T-helper 1 cell treated with Interleukin-12 subunit alpha and Interleukin-12 subunit beta and Interleukin-4 antibody, amounts not matched to agents 30 ng/mL and 1 ng/mL, for 36 hours (primary cell): ENCODE measurements around the gene RANBP2. TPM values are rescaled to one million over a fixed set of nuclear protein-coding genes. Genes with fewer than 3 reads are reported as not detected.
"Not testable (repeated sequence)": the region's sequence is repeated elsewhere in the genome, so short reads cannot be mapped to it uniquely, and the experiment has no call there.

ENCODE experiments used
- intact Hi-C: fragments of 100-400 bp; cut with micrococcal nuclease; formaldehyde crosslinking; loops from one replicate; pipeline ENCODE4 v1.15.1; 2024
- total RNA-seq: library from RNA; stranded (reverse); gene quantifications from 2 replicates; pipeline ENCODE4 v1.2.3, GENCODE V29; 2022

Gene RANBP2
- 63.0 and 64.8 TPM in 2 replicates for total RNA-seq

DNA sequence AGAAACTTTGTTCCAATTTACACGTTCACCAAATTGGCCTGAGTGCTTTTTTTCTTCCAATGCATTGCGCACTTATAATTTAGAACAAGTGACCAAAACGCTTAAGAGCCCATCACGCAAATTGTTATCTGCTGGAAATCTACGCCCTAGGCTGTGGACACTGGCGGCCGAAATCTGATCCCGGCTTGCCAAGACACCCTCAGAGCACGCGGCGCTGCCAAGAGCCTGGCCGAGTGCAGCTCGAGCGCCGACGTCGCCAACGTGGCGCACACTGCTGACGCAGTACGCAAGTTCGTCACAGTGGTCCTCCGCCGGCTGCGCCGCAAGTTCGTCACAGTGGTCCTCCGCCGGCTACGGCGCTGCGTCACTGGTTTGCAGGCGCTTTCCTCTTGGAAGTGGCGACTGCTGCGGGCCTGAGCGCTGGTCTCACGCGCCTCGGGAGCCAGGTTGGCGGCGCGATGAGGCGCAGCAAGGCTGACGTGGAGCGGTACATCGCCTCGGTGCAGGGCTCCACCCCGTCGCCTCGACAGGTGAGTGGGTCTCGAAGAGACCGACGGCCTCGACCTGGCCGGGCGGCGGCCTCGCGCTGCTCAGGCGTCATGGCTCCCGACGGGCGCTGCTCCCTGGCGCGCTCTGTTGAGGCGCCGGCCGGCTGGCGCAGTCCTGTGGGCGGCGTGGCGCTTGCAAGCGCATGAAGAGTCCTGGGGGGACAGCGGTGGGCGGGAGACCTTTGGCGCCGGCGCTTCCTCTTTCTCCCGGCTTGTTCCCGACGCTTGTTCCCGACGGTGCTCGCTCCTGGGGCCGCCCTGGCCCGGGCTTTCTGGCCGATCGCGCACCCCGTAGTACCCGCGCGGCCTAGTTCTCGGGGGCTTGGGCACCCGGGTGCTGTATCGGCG is at the start of gene RANBP2:
Gene RANBP2 (plus strand): TSS at position 334 of the 896 bp plus-strand sequence. CDS start 125 bp downstream, at position 459.
- intact Hi-C loops, result loop anchor here (1.0 to 2.0 kb wide), 5 partner anchors 67 to 270 kb away; partner anchors contain the start of genes CCDC138, GCC2 and LIMS1

DNA sequence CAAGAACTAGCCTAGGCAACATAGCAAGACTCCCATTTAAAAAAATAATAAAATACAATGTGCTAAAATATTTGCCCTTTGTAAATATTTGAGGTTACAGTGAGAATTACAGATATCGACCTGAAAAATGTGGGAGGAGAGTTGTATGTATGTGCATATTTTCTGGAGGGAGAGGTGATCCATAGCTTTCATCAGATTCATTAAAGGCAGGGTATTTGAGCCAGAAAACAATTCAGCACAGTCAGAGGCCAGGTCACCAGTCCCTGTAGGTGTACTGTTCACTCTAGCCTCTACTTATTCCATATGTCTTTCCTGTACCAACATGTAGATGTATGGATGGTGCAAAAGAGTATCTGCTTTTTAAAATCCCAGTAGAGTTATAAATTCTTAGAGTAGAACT is 49.0 kb upstream of the RANBP2 start:
- intact Hi-C loops, result not testable (repeated sequence)

DNA sequence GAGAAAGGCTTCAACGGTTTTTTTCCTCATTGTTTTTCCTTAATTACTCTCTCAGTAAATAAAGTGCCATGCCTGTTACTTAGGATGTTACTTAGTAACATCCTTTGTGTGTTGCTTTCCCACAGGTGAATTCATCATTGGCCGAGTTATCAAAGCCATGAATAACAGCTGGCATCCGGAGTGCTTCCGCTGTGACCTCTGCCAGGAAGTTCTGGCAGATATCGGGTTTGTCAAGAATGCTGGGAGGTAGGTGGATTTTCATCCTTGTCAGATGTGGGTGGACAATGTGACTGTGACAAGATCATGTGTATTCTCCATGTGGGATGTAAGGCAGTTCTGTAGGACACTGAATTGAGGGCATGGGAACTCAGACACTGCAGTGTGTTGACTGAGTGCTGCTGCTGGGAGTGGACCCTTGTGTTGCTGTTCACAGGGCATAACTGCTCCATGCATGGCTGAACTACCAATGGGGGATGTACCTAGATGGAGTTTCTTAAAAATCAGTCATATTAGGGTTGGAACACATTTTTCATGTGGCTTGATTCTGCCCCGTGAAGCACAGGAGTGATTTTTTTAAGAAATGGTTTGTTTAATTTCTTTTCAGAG is 47.0 kb upstream of the RANBP2 start:
- intact Hi-C loops, result not testable (repeated sequence)

DNA sequence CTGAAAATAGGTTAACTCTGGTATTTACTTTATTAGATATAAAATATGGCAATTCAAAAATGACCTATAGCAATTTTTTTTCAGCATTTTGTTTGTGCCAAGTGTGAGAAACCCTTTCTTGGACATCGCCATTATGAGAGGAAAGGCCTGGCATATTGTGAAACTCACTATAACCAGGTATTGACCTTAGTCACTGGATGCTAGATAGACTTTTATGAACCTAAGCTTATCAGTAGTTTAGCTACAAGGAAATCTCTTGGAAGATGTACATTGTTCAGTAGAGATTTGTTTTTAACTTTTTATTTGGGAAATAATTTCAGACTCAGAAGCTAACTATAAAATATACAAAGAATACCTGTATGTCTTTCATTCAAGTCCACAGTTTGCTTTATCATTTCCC is 42.8 kb upstream of the RANBP2 start:
- intact Hi-C loops, result not testable (repeated sequence)

DNA sequence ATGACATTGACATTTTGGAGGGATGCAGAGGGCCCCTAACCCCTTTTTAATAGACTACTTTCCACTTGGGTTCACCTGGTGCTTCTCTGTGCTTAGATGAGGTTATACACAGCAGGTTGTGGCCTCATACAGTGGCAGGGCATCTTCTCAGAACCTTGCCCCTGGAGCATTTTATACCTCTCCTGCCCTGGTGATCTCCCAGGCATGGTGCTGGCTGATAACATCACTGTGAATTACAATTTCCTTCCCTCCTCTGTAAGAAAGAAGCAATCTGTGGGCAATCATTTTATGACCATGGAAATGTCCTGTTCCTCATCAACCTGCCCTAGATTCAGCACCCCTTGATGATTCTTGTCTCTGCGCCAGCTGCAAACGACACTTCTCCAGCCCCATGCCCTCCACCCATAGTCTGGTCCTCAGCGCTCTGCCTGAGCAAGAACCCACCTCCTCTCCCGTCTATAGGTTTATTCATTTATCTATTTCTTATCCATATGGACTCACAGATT is 42.0 kb upstream of the RANBP2 start:
- intact Hi-C loops, result not testable (repeated sequence)

DNA sequence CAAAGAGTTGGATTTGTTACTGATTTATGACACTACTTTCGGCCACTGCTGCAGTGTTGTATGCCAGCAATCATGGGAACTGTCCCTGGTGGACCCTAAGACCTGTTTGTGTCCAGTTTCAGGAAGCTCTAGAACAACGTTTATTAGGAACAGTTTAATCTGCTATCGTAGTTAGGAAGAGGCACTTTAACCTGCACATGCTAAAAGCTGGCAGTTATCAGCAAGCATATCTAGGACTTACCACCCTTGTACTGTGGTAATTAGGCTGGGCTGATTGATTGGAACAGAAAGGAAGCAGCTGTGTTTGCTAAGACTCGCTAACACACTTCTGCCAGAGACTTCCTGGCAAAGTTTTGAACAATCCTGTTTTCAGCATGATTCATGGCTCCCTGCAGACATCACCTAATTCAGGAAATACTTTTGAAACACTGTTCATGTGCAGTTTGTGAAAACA is 41.1 kb upstream of the RANBP2 start:
- intact Hi-C loops, result not testable (repeated sequence)

DNA sequence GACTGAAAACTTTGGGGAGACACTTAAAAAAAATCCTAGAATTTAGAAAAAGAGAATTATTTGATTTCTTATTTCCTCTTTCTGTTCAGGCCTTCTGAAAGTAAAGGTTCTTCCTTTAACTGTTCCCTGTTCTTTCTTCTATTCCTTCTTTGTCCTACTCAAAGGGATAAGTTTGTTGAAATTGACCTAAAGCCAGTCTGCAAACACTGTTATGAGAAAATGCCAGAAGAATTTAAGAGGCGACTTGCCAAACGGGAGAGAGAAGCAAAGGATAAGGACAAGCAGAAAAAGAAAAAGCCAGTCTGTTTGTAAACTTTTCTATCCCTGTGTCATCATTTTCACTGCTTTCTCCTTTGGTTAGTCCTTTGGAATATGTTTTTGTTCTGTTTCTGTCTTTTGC is 38.5 kb upstream of the RANBP2 start:
- intact Hi-C loops, result not testable (repeated sequence)

DNA sequence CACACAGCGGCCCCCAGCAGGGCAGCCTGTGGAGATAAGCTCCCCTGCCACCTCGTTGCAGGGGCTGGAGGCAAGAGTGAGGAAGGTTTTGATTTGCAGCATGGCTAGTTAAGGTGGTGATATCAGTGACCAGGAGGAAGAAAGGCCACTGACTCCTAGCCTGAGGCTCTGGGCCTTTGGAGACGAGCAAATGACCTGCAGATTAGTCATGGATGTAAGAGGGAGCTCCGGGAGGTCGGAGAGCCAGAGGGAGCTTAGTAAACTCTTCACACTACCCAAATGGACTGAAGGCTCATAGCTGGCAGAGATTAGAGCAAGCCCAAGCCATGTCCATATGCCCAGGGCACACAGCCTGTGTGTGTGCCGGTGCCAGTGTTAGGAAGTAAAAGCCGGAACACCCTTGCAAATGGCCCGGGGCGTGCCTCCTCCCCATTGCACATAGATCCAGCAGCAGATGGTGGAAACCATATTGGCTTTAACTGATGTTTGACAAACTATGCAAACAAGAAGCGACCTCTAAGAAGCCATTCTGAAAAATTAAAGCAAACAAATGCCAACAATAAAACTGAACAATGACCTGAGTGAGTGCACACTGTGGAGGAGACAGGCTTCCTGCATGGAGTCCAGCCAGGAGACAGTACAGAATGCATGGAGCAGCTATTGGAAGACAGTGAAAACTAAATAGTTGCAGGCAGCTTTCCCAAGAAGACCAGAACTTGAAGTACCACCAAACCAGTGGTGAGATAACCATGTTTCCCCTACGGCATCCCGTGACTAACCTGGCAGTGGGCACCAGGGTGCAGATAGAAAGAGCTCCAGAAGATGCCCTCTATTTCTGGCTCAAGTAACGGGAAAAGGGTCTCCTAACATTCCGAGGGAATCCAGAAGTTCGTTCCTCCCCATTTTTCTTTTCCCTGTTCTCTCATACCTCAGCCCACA is 30.2 kb upstream of the RANBP2 start:
- intact Hi-C loops, result not testable (repeated sequence)

DNA sequence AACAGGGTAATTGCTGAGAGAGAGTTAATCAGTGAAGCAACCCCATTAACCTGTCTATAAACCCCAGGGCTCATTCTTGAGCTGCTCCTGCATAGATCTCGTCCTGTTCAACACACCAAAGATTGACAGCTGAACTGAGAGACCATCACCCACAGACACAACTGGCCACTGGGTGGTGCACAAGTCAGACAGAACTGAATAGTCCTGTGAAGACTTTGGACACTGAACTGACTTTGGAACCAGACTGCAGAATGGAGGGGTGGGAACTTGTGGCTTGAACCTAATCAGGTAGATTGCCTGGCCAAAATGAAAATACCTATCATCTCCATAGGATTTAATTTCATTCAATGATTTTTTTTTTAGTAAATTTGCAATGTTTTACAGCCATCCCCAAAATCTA is 29.3 kb upstream of the RANBP2 start:
- intact Hi-C loops, result not testable (repeated sequence)

DNA sequence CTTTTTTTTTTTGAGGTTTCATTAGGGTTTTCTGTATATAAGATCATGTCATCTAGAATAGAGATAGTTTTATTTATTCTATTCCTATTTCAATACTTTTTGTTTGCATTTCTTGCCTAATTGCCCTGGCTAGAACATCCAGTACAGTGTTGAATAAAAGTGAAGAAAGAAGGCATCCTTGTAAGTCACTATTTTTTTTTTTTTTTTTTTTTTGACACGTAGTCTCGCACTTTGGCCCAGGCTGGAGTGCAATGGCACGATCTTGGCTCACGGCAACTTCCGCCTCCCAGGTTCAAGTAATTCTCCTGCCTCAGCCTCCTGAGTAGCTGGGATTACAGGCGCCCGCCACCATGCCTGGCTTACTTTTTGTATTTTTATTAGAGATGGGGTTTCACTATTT is 27.8 kb upstream of the RANBP2 start:
- intact Hi-C loops, result no loop called here

DNA sequence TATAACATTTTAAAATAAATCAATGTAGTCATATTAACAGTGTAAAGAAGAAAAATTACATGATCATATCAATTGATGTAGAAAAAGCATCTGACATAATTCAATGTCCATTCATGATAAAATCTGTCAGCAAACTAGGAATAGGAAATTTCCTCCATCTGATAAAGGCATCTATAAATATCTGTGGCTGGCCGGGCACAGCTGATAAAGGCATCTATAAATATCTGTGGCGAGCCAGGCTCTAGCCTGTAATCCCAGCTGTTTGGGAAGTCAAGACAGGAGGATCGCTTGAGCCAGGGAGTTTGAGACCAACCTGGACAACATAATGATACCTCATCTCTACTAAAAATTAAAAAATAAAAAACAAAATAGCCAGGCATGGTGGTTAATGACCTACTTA is 18.1 kb upstream of the RANBP2 start:
- intact Hi-C loops, result no loop called here

DNA sequence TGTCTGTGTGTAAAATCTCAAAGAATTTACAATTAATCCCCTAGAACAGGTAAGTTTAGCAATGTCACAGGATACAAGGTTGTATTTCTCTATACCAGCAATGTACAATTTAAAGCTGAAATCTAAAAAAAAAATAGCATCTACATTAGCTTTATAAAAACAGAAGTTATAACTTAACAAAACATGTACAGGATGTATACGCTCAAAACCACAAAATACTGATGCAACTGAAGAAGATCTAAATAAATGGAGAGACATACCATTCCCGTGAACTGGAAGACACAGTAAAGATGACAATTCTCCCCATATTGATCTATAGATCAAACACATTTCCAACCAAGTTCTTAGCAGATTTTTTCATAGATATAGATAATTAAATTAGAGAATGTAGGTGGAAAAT is 17.5 kb upstream of the RANBP2 start:
- intact Hi-C loops, result no loop called here

DNA sequence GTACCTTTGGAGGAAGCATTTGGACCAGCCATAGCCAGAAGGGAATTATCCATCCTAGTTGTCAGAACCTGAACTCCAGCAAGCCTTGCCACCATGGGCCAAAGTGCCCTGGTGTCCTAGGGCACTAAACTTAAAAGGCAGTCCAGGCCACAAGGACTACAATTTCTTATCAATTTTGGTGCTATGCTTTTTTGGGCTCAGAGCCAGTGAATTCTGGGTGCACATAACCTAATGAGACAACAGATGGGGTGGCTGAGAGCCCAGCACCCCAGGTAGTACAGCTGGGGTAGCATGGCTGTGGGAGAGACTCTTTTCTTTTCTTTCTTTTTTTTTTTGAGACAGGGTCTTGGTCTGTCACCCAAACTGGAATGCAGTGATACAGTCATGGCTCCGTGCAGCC is 14.4 kb upstream of the RANBP2 start:
- intact Hi-C loops, result no loop called here

DNA sequence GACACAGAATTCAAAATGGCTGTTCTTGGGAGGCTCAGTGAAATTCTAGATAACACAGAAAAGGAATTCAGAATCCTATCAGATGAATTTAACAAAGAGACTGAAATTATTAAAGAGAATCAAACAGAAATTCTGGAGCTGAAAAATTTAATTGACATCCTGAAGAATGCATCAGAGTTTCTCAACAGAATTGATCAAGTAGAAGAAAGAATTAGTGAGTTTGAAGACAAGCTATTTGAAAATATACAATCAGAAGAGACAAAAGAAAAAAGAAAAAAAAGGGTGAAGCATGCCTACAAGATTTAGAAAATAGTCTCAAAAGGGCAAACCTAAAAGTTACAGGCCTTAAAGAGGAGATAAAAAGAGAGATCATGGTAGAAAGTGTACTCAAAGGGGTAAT is 12.0 kb upstream of the RANBP2 start:
- intact Hi-C loops, result no loop called here

DNA sequence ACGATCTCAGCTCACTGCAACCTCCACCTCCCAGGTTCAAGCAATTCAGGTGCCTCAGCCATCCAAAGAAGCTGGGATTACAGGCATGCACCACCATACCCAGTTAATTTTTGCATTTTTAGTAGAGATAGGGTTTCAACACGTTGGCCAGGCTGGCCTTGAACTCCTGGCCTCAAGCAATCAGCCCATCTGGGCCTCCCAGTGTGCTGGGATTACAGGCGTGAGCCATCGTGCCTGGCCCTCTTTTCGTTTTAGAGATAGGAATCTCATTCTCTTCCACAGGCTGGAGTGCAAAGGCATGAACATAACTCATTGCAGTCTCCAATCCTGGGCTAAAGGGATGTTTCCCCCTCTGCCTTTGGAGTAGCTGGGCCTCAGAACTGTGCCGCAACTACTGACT is 2.3 kb upstream of the RANBP2 start:
- intact Hi-C loops, result not testable (repeated sequence)

DNA sequence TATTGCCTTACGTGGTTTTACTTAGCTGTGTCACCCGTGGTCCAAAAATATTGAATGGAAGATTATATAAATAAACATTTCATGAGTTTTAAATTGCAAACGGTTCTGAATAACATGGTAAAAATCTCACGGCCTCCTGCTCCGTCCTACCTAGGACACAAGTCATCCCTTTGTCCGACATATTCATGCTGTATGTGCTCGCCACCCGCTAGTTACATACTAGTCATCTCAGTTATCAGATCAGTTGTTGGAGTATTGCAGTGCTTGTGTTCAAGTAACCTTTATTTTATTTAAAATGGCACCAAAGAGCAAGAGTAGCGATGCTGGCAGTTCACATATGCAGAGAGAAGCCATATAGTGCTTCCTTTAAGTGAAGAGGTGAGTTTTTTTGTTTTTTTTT is 6.8 kb downstream of the RANBP2 start:
- intact Hi-C loops, result not testable (repeated sequence)

DNA sequence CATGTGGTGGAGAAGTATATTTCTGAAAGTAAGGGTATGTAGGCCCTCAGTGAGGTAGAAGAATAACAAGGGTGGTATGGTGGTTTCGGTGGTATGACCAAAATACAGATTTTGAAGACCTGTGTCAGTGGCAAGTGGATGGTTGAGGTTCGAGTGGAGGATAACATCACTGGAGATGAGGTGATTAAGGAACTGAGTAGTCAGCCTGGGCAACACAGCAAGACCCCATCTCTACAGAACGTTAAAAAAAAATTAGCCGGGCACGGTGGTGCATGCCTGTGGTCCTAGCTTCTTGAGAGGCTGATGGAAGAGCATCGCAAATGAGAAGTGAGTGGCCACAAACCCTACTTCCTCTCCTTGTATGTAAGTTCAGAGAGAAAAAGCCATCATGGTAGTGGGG is 15.4 kb downstream of the RANBP2 start:
- intact Hi-C loops, result not testable (repeated sequence)

DNA sequence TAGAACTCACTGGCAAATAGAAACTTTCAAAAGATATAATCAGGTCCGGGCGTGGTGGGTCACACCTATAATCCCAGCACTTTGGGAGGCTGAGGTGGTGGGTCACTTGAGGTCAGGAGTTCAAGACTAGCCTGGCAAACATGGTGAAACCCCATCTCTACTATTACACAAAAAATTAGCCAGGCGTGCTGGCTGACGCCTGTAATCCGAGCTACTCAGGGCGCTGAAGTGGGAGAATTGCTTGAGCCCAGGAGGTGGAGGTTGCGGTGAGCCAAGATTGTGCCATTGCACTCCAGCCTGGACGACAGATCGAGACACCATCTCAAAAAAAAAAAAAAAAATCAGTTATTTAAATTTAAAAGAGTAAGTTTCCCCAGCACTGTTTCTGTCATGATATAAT is 38.7 kb downstream of the RANBP2 start:
- intact Hi-C loops, result not testable (repeated sequence)

DNA sequence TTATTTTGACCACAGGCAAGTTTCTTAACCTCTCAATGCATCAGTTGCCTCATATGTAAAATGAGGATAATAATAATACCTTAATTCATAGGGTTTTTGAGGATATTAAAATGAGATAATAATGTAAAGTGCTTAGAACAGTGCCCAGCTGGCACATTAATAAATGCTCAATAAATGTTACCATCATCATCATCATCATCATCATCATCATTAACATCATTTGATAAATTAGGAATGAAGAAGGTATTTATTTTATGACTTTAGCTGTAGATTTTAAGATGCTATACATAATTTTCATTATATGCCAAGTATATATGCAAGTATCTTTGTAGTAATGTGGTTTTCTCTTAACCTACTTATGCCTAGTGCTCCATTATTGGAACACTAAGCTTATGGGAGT is 43.3 kb downstream of the RANBP2 start:
- intact Hi-C loops, result not testable (repeated sequence)

DNA sequence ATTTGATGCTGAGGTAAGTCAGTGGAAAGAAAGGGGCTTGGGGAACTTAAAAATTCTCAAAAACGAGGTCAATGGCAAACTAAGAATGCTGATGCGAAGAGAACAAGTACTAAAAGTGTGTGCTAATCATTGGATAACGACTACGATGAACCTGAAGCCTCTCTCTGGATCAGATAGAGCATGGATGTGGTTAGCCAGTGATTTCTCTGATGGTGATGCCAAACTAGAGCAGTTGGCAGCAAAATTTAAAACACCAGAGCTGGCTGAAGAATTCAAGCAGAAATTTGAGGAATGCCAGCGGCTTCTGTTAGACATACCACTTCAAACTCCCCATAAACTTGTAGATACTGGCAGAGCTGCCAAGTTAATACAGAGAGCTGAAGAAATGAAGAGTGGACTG is 47.4 kb downstream of the RANBP2 start:
- intact Hi-C loops, result not testable (repeated sequence)

DNA sequence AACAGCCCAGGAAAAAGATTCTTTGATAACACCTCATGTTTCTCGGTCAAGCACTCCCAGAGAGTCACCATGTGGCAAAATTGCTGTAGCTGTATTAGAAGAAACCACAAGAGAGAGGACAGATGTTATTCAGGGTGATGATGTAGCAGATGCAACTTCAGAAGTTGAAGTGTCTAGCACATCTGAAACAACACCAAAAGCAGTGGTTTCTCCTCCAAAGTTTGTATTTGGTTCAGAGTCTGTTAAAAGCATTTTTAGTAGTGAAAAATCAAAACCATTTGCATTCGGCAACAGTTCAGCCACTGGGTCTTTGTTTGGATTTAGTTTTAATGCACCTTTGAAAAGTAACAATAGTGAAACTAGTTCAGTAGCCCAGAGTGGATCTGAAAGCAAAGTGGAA is 48.6 kb downstream of the RANBP2 start:
- intact Hi-C loops, result not testable (repeated sequence)
